HepG2 (cell line): ENCODE data around the gene OPRD1. TPM values are rescaled to one million over a fixed set of nuclear protein-coding genes. Genes with fewer than 3 reads are reported as not detected.

Source experiments
- HOXD1 ChIP-seq: sonication (generic); formaldehyde crosslinking; IDR thresholded peaks from 2 replicates; pipeline ENCODE4 v1.5.0; 2020; ENCODE audit warnings: missing genetic modification reagents
- PHF21A ChIP-seq: sonication (generic); formaldehyde crosslinking; IDR thresholded peaks from 2 replicates; pipeline ENCODE4 v1.5.0; 2020; ENCODE audit warnings: mild to moderate bottlenecking, missing genetic modification reagents
- TCF12 ChIP-seq, 2 experiments: fragments of 450-650 bp in 1 of 2; sonication (generic) in 1 of 2; formaldehyde crosslinking in 1 of 2; IDR thresholded peaks; 2 replicates each; pipeline versions ENCODE4 v1.6.1 to v1.8.0; 2017 to 2022; ENCODE audit warnings: antibody characterized with exemption in 1 of 2, mild to moderate bottlenecking in 1 of 2, missing genetic modification reagents in 1 of 2, moderate library complexity in 1 of 2
- TCF7 ChIP-seq: sonication (generic); IDR thresholded peaks from 2 replicates; pipeline ENCODE4 v1.6.1; 2016; ENCODE audit warnings: antibody characterized with exemption, low read depth
- TOPORS ChIP-seq: sonication (generic); formaldehyde crosslinking; IDR thresholded peaks from 2 replicates; pipeline ENCODE4 v1.8.0; 2023; ENCODE audit warnings: mild to moderate bottlenecking, missing genetic modification reagents
- YY1 ChIP-seq: IDR thresholded peaks from 2 replicates; pipeline ENCODE4 v1.6.1; 2011; ENCODE audit warnings: low read length, low read depth, moderate library complexity, mild to moderate bottlenecking; ENCODE audit not compliant: insufficient read depth, insufficient replicate concordance
- ZBTB33 ChIP-seq: sonication (generic); formaldehyde crosslinking; IDR thresholded peaks from 2 replicates; pipeline ENCODE4 v1.4.0; 2020; ENCODE audit warnings: missing genetic modification reagents
- ZNF18 ChIP-seq: sonication (generic); formaldehyde crosslinking; IDR thresholded peaks from 2 replicates; pipeline ENCODE4 v1.8.0; 2022; ENCODE audit warnings: mild to moderate bottlenecking, missing genetic modification reagents; ENCODE audit not compliant: insufficient replicate concordance
- ZNF275 ChIP-seq: sonication (generic); formaldehyde crosslinking; IDR thresholded peaks from 2 replicates; pipeline ENCODE4 v1.8.0; 2022; ENCODE audit warnings: missing genetic modification reagents, mild to moderate bottlenecking, inconsistent platforms, borderline replicate concordance
- polyA plus RNA-seq, 8 experiments: library from polyadenylated mRNA; depleted of rRNA in 3 of 8; stranded (reverse) in 7 of 8; unstranded in 1 of 8; fragments of >200 nt; fragmentation: Illumina TruSeq in 4 of 8; extraction: Trizol in 4 of 8; gene quantifications; 2 replicates each; pipeline versions ENCODE4 v1.2.1 to v1.2.3, GENCODE V29; 2011 to 2016; ENCODE audit warnings: low read depth in 4 of 8, missing spikeins in 1 of 8, mixed read lengths in 1 of 8; ENCODE audit not compliant: insufficient read depth in 1 of 8
- total RNA-seq, 5 experiments: library from RNA; depleted of rRNA; stranded (reverse); fragments of >200 nt; fragmentation: Illumina TruSeq; extraction: Trizol; gene quantifications; 2 replicates each; pipeline ENCODE4 v1.2.3, GENCODE V29; 2016; ENCODE audit warnings: low read depth in 1 of 5

Gene OPRD1
- total and polyA plus RNA-seq, 2 of the 13 experiments (the other 11 are each of a cell fraction or from before 2014, with no cell fraction given), result 0.02 to 0.03 TPM

GRCh38 chr1:28900562-28900961 is 88.6 kb downstream of the OPRD1 start (continued):
- no peak for TF ChIP-seq ZBTB33 (CRISPR knock-in tag)
- no peak for TF ChIP-seq HOXD1 (CRISPR knock-in tag)
- no peak for TF ChIP-seq PHF21A (CRISPR knock-in tag)
- TF ChIP-seq ZNF275 (CRISPR knock-in tag), result no peak
- no peak for TF ChIP-seq TCF12 (IDR thresholded peaks at IDR 0.05)
- no peak for TF ChIP-seq TCF12 (CRISPR knock-in tag; IDR thresholded peaks at IDR 0.05)
- TF ChIP-seq TCF7, result no peak
- TF ChIP-seq YY1, result no peak
- TF ChIP-seq TOPORS (CRISPR knock-in tag), result no peak
- TF ChIP-seq ZNF18 (CRISPR knock-in tag), result no peak
